ENCODE measurements around the gene UMODL1.

Gene UMODL1

DNA sequence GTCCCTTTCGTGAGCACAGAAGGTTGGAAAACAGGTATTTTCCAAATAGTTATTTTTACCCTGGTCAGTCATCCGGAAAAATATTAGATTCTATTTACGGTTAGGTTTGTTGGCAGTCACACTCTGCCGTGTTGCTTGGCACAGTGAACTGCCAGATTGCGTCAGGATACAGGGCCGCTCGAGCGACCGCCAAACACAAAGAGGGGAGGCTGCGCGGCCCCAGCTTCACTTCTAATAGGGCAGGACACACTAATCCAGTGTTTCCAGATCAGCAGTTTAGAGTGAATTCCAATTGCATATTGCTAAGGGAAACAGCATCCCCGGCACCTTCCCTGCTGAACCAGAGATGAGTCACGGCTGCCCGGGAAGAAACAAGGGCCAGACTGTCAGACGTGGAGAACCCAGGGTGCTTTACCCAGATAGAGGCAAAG, 22.9 kb downstream of the UMODL1 start:
- ChIA-PET CTCF (interaction anchor here (4.3 kb wide), 1 partner anchor 23 kb away, joined by 20 read pairs; no protein-coding TSS in a partner anchor), POLR2A (interaction anchor here (1.0 kb wide), 1 partner anchor 46 kb away, joined by 3 read pairs; no protein-coding TSS in a partner anchor)
- TF ChIP-seq, protein P1, sequence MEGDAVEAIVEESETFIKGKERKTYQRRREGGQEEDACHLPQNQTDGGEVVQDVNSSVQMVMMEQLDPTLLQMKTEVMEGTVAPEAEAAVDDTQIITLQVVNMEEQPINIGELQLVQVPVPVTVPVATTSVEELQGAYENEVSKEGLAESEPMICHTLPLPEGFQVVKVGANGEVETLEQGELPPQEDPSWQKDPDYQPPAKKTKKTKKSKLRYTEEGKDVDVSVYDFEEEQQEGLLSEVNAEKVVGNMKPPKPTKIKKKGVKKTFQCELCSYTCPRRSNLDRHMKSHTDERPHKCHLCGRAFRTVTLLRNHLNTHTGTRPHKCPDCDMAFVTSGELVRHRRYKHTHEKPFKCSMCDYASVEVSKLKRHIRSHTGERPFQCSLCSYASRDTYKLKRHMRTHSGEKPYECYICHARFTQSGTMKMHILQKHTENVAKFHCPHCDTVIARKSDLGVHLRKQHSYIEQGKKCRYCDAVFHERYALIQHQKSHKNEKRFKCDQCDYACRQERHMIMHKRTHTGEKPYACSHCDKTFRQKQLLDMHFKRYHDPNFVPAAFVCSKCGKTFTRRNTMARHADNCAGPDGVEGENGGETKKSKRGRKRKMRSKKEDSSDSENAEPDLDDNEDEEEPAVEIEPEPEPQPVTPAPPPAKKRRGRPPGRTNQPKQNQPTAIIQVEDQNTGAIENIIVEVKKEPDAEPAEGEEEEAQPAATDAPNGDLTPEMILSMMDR (IDR thresholded peaks at IDR 0.05; ENCODE audit: insufficient read depth, low read length, missing control alignments), result no peak
- no peak overlapping the region for H3K4me3 ChIP-seq (ENCODE audit: low read depth, low read length)
- peak; percentile 61 for DNase-seq (ENCODE audit: low read depth, low spot score)

DNA sequence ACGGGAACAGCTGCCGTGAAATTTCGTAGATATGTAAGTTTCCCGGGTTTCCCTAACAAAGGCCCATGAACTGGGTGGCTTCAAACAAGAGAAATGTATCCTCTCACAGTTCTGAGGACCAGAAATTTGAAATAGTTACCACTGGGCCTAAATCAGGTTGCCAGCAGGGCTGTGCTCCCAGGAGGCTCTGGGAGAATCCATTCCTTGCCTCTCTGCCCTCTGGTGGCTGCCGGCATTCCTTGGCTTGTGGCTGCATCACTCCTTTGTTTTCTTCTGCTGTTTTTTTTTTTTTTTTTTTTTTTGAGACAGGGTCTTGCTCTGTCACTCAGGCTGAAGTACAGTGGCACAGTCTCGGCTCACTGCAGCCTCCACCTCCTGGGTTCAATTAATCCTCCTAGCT, 23.7 kb downstream of the UMODL1 start:
- DNase-seq (ENCODE audit: low read depth, low spot score), result no peak
- ChIA-PET POLR2A (interaction anchor here (1.0 kb wide), 1 partner anchor 47 kb away, joined by 3 read pairs; no protein-coding TSS in a partner anchor), CTCF (interaction anchor here (1.6 to 4.3 kb wide), 2 partner anchors 13 to 22 kb away, joined by 4 to 20 read pairs; no protein-coding TSS in a partner anchor)
- TF ChIP-seq, protein P1 (IDR thresholded peaks at IDR 0.05; ENCODE audit: insufficient read depth, low read length, missing control alignments), result no peak
- H3K4me3 ChIP-seq (ENCODE audit: low read depth, low read length), result no peak overlapping the region

DNA sequence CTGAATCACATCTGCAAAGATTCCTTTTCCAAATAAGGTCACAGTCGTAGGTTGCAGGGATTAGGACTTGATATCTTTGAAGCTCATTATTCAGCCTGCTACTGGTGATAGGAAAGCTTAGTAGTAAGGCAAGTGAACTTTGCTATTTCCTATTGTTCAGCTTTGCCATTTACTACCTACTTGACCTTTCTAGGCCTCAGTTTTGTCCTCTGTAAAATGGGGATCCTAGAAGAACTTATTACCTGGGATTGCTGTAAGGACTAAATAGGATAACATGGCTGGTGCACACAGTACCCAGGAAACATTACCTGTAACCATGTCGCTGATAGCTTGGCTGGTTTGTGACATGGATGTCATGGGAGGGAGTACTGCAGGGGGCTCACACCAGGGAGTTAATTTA, 24.5 kb downstream of the UMODL1 start:
- TF ChIP-seq, protein P1 (IDR thresholded peaks at IDR 0.05; ENCODE audit: insufficient read depth, low read length, missing control alignments), result no peak
- ChIA-PET POLR2A (interaction anchor here (0.5 kb wide), 1 partner anchor 20 kb away, joined by 3 read pairs; no protein-coding TSS in a partner anchor), CTCF (interaction anchor here (1.6 to 4.3 kb wide), 2 partner anchors 12 to 21 kb away, joined by 4 to 20 read pairs; no protein-coding TSS in a partner anchor)
- H3K4me3 ChIP-seq (ENCODE audit: low read depth, low read length), result no peak overlapping the region
- DNase-seq (ENCODE audit: low read depth, low spot score), result no peak

DNA sequence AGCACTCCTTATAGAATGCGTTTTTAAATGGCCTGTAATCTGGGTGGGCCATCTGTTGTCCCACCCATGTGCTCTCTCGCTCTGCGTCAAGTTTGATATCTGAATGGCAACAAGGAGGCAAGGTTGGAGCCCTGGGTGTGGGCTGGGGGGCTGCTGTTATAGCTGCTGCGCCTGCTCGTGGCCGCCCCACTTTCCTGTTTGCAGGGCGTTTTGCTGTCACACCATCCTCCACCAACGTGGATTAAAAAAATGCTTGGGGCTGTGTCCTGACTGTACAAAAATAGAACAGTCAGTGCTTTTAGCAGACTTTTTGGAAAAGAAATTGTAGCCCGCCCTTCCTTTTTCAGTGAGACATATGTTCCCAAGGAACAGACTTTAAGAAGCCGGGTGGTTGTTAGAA, 25.4 kb downstream of the UMODL1 start:
- DNase-seq (ENCODE audit: low read depth, low spot score), result no peak
- ChIA-PET POLR2A (no interaction called here), CTCF (interaction anchor here (1.5 to 4.3 kb wide), 3 partner anchors 11 to 20 kb away, joined by 6 to 20 read pairs (median 11); no protein-coding TSS in a partner anchor)
- TF ChIP-seq, protein P1 (IDR thresholded peaks at IDR 0.05; ENCODE audit: insufficient read depth, low read length, missing control alignments), result no peak
- H3K4me3 ChIP-seq (ENCODE audit: low read depth, low read length), result no peak overlapping the region

DNA sequence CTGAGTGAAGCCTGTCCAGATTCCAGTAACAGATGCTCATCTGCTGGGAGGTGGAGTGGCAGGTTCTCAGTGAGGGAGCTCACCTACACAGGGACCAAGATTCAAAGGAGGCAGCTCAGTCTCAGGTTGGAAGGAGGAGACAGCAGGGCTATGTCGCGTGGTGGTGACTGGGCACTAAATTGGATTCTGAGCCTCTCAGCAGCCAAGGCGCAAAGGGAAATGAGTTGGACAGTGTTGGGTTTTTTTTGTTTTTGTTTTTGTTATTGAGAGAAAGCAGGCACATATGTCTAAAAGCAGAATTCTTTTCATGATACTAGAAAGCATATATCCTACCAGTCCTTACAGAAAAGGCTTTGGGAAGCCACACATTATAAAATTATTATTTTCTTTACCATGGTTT, 26.2 kb downstream of the UMODL1 start:
- POLR2A ChIA-PET, result interaction anchor here (0.7 to 0.9 kb wide), 5 partner anchors 15 to 219 kb away, joined by 3 read pairs; no protein-coding TSS in a partner anchor
- TF ChIP-seq, protein P1 (IDR thresholded peaks at IDR 0.05; ENCODE audit: insufficient read depth, low read length, missing control alignments), result no peak
- DNase-seq (ENCODE audit: low read depth, low spot score), result no peak
- CTCF ChIA-PET, result interaction anchor here (1.0 to 4.3 kb wide), 4 partner anchors 8 to 20 kb away, joined by 3 to 20 read pairs (median 8); no protein-coding TSS in a partner anchor
- H3K4me3 ChIP-seq (ENCODE audit: low read depth, low read length), result no peak overlapping the region

DNA sequence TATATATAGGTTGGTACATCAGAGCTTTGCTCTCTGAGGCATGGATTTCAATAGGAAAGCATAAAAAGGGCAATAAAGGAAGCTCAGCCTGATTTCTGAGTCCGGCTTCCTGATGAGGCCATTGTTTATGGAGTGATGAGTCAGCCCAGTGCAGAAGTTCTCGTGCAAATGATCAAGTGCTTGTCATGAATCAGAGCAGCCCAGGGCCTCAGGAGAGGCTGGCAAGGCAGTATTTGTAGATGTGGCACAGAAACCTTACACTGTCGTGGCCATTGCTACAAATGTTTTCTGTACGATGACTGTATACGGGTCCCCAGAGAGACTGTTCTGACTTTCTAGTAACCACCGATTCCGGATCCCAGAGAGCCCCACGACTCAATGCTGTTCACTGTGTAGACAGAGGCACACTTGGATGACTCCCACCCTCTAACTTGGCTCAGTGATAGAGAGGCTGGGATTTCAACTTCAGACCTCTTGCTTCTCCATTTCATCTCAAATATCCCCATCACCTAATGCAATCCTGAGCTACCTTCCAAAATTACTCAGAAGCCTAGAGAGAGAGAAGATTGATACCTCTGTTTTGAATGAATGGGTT, 26.8 kb downstream of the UMODL1 start:
- ChIA-PET POLR2A (interaction anchor here (0.7 to 0.9 kb wide), 5 partner anchors 14 to 220 kb away, joined by 3 read pairs; no protein-coding TSS in a partner anchor), CTCF (interaction anchor here (1.0 to 4.3 kb wide), 5 partner anchors 8 to 488 kb away, joined by 3 to 20 read pairs (median 6); no protein-coding TSS in a partner anchor)
- DNase-seq (ENCODE audit: low read depth, low spot score), result peak; percentile 96
- H3K4me3 ChIP-seq (ENCODE audit: low read depth, low read length), result no peak overlapping the region
- TF ChIP-seq, protein P1 (IDR thresholded peaks at IDR 0.05; ENCODE audit: insufficient read depth, low read length, missing control alignments), result no peak

Data from AG04449 (cell line).